ENCODE results near the gene PPFIA3. TPM values are rescaled to one million over a fixed set of nuclear protein-coding genes. Genes with fewer than 3 reads are reported as not detected.

Gene PPFIA3
- polyA plus RNA-seq, 1 of the 3 experiments (the other 2 are of a cell fraction), result 5.7 TPM

DNA sequence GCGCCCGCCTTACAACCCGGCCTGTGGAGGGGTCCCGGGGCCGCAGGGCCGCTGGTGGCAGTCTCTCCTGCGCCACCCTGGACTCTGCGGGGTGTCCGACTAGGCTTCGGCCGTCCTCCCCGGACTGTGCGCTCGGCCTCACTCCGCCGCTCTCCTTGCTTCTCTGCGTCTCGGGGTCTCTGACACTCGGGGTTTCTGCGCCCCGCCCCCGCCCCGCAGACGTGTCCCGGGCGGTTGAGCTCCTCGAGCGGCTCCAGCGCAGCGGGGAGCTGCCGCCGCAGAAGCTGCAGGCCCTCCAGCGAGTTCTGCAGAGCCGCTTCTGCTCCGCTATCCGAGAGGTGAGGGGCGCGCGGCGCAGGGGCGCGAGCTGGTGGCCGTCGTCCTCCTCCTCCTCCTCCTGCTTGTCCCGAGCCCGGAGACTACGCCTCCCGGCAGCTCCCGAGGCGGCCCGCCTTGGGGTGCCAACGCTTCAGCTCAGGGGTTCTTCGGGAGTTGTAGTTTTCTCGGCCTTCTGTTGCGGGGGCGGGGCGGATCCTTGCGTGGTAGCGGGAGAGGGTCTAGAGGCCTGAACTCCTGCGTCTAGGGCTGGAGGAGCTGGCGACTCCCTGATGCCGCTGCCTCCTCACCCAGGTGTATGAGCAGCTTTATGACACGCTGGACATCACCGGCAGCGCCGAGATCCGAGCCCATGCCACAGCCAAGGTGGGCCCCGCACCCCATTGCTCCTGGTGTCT, 4.5 kb upstream of the PPFIA3 start:
- ChIA-PET CTCF (interaction anchor here (0.9 to 6.2 kb wide), 12 partner anchors 9 to 110 kb away, joined by 3 to 86 read pairs (median 7); no protein-coding TSS in a partner anchor), POLR2A (interaction anchor here (0.8 to 1.9 kb wide), 3 partner anchors 9 to 36 kb away, joined by 3 to 10 read pairs (median 3); no protein-coding TSS in a partner anchor)
- peaks cover 7% of the 10 kb centered on the region; the same call in 1 of the 2 replicates for H4K20me1 ChIP-seq (ENCODE audit: insufficient read depth)
- DNase-seq, result peak; percentile 72
- H3K36me3 ChIP-seq (replicated peaks in 1 of 2; ENCODE audit: control insufficient read depth in 1 of 2, insufficient read depth in 2 of 2, low read length in 1 of 2), result peaks cover 0 to 5% of the 10 kb centered on the region in 2 experiments
- peaks cover 38% of the 10 kb centered on the region for H3F3A ChIP-seq (replicated peaks; ENCODE audit: insufficient read depth)
- peak overlapping the region; percentile 47 to 72; a peak in 3 of 4 replicates for H3K27ac ChIP-seq (ENCODE audit: low read depth in 2 of 2, low read length in 1 of 2)
- H3K9ac ChIP-seq, result peak overlapping the region; percentile 70
- peak overlapping the region; percentile 66 to 78 for H3K4me3 ChIP-seq (ENCODE audit: low read depth in 2 of 2, low read length in 1 of 2)
- no peaks in the 10 kb centered on the region for H3K9me2 ChIP-seq
- H3K9me3 ChIP-seq, result no peaks in the 10 kb centered on the region
- no peaks in the 10 kb centered on the region for H3K27me3 ChIP-seq (ENCODE audit: insufficient read depth)
- peaks cover 18 to 23% of the 10 kb centered on the region in 2 experiments; a peak in 2 of 4 replicates for H3K4me1 ChIP-seq (ENCODE audit: control insufficient read depth in 1 of 2, insufficient read depth in 2 of 2, low read depth in 1 of 2, low read length in 1 of 2)
- no peak for TF ChIP-seq TAF1 (IDR thresholded peaks at IDR 0.05; ENCODE audit: borderline replicate concordance, low read depth, low read length)
- TF ChIP-seq GABPA (IDR thresholded peaks at IDR 0.05; ENCODE audit: low read depth), result 0 out of 2 replicates have a peak, but pooled peaks have one; percentile 10
- TF ChIP-seq, protein P1, sequence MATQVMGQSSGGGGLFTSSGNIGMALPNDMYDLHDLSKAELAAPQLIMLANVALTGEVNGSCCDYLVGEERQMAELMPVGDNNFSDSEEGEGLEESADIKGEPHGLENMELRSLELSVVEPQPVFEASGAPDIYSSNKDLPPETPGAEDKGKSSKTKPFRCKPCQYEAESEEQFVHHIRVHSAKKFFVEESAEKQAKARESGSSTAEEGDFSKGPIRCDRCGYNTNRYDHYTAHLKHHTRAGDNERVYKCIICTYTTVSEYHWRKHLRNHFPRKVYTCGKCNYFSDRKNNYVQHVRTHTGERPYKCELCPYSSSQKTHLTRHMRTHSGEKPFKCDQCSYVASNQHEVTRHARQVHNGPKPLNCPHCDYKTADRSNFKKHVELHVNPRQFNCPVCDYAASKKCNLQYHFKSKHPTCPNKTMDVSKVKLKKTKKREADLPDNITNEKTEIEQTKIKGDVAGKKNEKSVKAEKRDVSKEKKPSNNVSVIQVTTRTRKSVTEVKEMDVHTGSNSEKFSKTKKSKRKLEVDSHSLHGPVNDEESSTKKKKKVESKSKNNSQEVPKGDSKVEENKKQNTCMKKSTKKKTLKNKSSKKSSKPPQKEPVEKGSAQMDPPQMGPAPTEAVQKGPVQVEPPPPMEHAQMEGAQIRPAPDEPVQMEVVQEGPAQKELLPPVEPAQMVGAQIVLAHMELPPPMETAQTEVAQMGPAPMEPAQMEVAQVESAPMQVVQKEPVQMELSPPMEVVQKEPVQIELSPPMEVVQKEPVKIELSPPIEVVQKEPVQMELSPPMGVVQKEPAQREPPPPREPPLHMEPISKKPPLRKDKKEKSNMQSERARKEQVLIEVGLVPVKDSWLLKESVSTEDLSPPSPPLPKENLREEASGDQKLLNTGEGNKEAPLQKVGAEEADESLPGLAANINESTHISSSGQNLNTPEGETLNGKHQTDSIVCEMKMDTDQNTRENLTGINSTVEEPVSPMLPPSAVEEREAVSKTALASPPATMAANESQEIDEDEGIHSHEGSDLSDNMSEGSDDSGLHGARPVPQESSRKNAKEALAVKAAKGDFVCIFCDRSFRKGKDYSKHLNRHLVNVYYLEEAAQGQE (IDR thresholded peaks at IDR 0.05; ENCODE audit: low read depth, low read length), result no peak
- 16% methylated on average over 32 of the region's 68 CpGs for WGBS (ENCODE audit: low lambda C conversion rate)
- H2AFZ ChIP-seq (ENCODE audit: low read depth), result peak overlapping the region; percentile 29; the same call in 1 of the 2 replicates
- H3K4me2 ChIP-seq, result peak overlapping the region; percentile 93
- H3K79me2 ChIP-seq (ENCODE audit: insufficient read depth), result no peaks in the 10 kb centered on the region; the same call in 1 of the 2 replicates

DNA sequence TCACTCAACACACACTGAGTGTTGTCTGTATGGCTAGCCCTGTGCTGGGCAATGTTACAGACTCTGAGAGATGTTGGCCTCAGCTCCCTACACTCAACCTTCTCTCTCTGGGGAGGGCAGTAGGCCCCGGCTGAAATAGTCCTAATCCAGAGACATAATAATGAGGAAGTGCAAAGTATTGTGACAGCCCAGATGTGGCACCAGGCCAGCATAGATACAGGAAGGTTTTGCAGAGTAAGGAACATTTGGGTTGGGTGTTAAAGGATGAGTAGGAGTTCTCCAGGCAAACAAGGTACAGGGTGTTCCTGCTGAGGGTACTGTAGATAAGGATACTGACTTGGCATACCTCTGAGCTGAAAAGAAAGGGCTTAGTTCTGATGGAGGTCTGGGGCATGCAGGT, 2.8 kb upstream of the PPFIA3 start:
- H3F3A ChIP-seq (replicated peaks; ENCODE audit: insufficient read depth), result peaks cover 21% of the 10 kb centered on the region
- H2AFZ ChIP-seq (ENCODE audit: low read depth), result no peak overlapping the region
- WGBS (ENCODE audit: low lambda C conversion rate), result 83% methylated on average over 1 of the region's 1 CpG
- CTCF ChIA-PET, result interaction anchor here (1.0 to 6.2 kb wide), 7 partner anchors 10 to 109 kb away, joined by 3 to 86 read pairs (median 3); no protein-coding TSS in a partner anchor
- H3K4me3 ChIP-seq (ENCODE audit: low read depth in 2 of 2, low read length in 1 of 2), result no peak overlapping the region
- DNase-seq, result no peak
- no peak overlapping the region for H3K9ac ChIP-seq
- H3K4me2 ChIP-seq, result no peak overlapping the region
- no peaks in the 10 kb centered on the region; the same call in 1 of the 2 replicates for H3K79me2 ChIP-seq (ENCODE audit: insufficient read depth)
- H3K9me2 ChIP-seq, result no peaks in the 10 kb centered on the region
- H3K27me3 ChIP-seq (ENCODE audit: insufficient read depth), result no peaks in the 10 kb centered on the region
- no peak overlapping the region for H3K27ac ChIP-seq (ENCODE audit: low read depth in 2 of 2, low read length in 1 of 2)
- peaks cover 5 to 29% of the 10 kb centered on the region in 2 experiments; a peak in 1 of 4 replicates for H3K4me1 ChIP-seq (ENCODE audit: control insufficient read depth in 1 of 2, insufficient read depth in 2 of 2, low read depth in 1 of 2, low read length in 1 of 2)
- no peaks in the 10 kb centered on the region for H3K9me3 ChIP-seq
- H4K20me1 ChIP-seq (ENCODE audit: insufficient read depth), result no peaks in the 10 kb centered on the region
- peaks cover 0 to 5% of the 10 kb centered on the region in 2 experiments for H3K36me3 ChIP-seq (replicated peaks in 1 of 2; ENCODE audit: control insufficient read depth in 1 of 2, insufficient read depth in 2 of 2, low read length in 1 of 2)
- POLR2A ChIA-PET, result interaction anchor here (0.7 kb wide), 1 partner anchor 11 kb away, joined by 5 read pairs; no protein-coding TSS in a partner anchor
- TF ChIP-seq ZBTB33 (IDR thresholded peaks at IDR 0.05; ENCODE audit: borderline replicate concordance, low read depth), result no peak
- no peak for TF ChIP-seq MAX (IDR thresholded peaks at IDR 0.05; ENCODE audit: low read depth)
- TF ChIP-seq, protein P2, sequence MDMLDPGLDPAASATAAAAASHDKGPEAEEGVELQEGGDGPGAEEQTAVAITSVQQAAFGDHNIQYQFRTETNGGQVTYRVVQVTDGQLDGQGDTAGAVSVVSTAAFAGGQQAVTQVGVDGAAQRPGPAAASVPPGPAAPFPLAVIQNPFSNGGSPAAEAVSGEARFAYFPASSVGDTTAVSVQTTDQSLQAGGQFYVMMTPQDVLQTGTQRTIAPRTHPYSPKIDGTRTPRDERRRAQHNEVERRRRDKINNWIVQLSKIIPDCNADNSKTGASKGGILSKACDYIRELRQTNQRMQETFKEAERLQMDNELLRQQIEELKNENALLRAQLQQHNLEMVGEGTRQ (IDR thresholded peaks at IDR 0.05; ENCODE audit: borderline replicate concordance, low read depth, low read length), result no peak
- TF ChIP-seq, protein P1 (IDR thresholded peaks at IDR 0.05; ENCODE audit: low read depth, low read length), result no peak
- no peak for TF ChIP-seq USF1 (IDR thresholded peaks at IDR 0.05; ENCODE audit: borderline replicate concordance, low read depth)
- TF ChIP-seq FOXJ3 (CRISPR knock-in tag; IDR thresholded peaks at IDR 0.05), result no peak
- TF ChIP-seq RFX5 (IDR thresholded peaks at IDR 0.05; ENCODE audit: low read length), result no peak
